GM12864 (cell line): Measurements from ENCODE around the gene LSM14A.

Experiments
- DNase-seq: peaks from one replicate; pipeline ENCODE4 v3.0.0-alpha.2; 2011; ENCODE audit warnings: low read depth
- H3K4me3 ChIP-seq: 2 replicates; pipeline ENCODE4 v1.5.1; 2011; ENCODE audit warnings: mild to moderate bottlenecking, low read depth, low read length, control low read depth
- TF ChIP-seq, protein P1 (sequence below): IDR thresholded peaks from 2 replicates; pipeline ENCODE4 v1.5.1; 2011; ENCODE audit warnings: low read depth, mild to moderate bottlenecking, moderate library complexity, low read length, control low read depth, inconsistent platforms; ENCODE audit errors: missing control alignments

LSM14A gene

DNA sequence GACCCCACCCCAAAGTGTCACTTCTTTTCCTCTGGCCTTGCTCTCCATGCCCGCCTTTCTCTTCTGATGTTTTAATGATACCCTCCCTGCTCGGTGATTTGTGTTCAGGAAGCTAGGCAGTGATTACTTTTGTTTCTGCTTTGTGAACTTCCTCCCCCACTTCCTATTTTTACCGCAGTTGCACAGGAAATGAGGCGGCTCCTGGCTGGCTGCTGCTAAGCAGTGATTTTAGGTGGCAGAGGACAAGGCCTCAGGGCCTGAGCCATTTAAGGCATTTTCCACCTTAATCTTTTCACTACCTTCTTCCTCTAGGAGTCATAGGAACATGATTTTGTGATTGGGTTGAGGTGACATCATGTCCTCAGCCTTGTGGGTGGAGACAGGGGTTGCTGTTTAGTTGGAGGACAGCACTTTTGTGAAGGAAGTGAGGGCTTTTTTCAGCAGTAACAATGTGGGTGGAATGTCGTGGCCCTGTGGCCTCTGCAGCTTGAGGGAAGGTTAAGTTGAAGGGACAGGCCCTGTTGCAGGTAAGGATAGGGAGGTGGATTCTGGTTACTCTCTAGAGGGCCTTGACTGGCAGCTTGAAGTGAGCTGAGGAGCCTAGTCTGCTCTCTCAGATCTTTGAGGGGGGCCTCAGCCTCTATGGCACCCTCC, 97.8 kb downstream of the LSM14A start:
- H3K4me3 ChIP-seq, result peak overlapping the region; percentile 23
- peak; percentile 79 for DNase-seq

DNA sequence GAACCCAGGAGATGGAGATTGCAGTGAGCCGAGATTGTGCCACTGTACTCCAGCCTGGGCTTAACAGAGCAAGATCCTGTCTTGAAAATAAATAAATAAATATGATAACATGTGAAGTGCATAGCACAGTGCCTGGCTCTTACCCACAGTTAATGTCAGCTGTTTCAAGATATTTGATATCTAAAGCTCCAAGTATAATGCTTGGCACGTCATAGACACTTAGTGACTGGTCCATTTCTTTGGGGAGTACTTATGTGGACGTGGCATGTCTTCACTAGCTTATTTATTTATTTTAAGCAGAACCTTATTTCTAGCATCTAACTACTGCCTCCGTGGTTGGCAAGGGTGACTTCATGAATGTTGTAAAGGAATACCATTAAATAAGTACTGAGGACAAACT, 100.8 kb downstream of the LSM14A start:
- TF ChIP-seq, protein P1, sequence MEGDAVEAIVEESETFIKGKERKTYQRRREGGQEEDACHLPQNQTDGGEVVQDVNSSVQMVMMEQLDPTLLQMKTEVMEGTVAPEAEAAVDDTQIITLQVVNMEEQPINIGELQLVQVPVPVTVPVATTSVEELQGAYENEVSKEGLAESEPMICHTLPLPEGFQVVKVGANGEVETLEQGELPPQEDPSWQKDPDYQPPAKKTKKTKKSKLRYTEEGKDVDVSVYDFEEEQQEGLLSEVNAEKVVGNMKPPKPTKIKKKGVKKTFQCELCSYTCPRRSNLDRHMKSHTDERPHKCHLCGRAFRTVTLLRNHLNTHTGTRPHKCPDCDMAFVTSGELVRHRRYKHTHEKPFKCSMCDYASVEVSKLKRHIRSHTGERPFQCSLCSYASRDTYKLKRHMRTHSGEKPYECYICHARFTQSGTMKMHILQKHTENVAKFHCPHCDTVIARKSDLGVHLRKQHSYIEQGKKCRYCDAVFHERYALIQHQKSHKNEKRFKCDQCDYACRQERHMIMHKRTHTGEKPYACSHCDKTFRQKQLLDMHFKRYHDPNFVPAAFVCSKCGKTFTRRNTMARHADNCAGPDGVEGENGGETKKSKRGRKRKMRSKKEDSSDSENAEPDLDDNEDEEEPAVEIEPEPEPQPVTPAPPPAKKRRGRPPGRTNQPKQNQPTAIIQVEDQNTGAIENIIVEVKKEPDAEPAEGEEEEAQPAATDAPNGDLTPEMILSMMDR, result no peak
- no peak for DNase-seq
- no peak overlapping the region for H3K4me3 ChIP-seq

More for the DNA sequence above, 97.8 kb downstream of the LSM14A start:
- TF ChIP-seq, protein P1, result no peak

DNA sequence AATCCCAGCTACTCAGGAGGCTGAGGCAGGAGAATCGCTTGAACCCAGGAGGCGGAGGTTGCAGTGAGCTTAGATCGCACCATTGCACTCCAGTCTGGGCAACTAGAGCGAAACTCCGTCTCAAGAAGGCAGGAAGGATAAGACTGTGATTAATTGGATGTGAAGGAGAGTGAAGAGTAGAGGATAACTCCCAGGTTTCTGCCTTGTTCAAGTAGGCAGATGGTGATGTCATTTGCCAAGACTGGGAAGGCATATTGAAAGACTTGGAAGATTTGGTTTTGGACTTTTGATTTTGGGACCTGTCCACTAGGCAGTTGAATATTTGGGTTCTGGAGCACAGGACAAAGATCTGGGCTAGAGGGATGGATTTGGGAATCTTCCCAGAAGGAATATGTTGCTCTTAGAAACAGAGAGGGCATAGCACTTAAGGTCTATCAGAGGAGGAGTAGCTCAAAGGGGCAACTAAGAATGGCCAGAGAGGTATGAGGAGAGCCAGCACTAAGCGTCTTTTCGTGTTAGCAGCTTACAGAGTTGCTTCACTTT, 102.1 kb downstream of the LSM14A start:
- no peak overlapping the region for H3K4me3 ChIP-seq
- TF ChIP-seq, protein P1, result no peak
- no peak for DNase-seq

DNA sequence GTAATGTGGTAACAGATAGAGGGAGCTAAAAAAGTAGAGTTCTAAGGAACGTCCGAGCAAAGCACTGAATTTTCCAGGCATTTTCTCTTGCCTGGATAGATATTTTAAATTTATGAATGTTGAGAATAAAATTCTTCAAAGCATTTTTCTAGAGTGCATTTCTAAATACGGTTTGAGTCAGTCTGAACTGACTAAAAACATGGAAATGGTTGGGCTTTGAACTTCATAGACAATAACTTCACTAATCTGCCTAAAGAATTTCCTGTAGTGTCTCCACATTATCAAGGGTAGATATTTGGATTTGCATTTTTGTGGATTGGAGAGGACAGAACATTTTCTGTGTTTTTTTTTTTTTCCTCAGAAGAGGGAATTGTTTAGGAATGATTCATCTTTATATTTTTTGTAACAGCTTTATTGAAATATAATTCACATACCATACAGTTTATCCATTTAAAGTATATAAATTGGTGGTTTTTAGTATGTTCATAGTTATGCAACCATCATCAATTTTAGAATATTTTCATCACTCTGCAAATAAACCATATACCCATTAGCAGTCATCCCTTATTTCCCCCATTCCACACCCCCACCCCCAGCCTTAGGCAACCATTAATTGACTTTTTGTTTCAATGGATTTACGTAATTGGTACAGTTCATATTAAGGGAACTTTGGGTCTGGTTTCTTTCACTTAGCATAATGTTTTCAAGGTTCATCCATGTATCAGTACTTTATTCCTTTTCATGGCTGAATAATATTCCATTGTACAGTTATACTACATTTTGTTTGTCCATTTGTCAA, 102.7 kb downstream of the LSM14A start:
- no peak for DNase-seq

DNA sequence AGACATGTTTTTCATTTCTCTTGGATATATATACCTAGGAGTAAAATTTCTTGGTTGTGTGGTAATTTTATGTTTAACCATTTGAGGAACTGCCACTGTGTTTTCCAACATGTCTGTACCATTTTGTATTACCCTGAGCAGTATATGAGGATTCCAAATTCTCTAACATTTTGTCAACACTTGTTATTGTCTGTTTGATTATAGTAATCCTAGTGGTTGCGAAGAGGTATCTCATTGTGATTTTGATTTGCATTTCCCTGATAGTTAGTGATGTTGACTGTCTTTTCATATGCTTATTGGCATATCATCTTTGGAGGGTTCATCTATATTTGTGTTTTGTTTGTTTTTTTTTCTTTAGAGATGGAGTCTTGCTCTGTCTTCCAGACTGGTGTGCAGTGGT, 103.4 kb downstream of the LSM14A start:
- no peak for DNase-seq
- no peak overlapping the region for H3K4me3 ChIP-seq
- TF ChIP-seq, protein P1, result no peak

More for the DNA sequence above, 102.7 kb downstream of the LSM14A start:
- H3K4me3 ChIP-seq, result no peak overlapping the region
- TF ChIP-seq, protein P1, result no peak

DNA sequence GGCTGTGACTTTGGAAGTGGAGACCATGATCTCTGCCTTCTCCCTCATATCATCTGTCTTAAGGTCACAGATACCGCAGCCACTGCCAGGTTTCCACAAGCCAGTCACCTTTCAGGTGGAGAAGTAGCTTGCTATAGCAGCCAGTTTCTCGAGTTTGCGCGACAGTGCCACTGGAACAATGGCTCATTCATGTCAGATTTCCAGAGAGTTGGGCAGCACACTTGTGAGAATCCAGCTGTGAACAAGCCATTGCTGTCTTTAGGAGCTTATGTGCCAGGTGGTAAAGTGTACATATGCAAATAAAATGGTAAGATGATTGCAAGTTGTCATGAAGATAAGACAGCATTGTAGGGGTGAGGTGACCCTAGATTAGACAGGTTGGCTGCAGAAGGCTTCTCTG, 104.3 kb downstream of the LSM14A start:
- no peak overlapping the region for H3K4me3 ChIP-seq
- TF ChIP-seq, protein P1, result no peak
- DNase-seq, result no peak
